ENCODE data around the gene CIITA. TPM values are rescaled to one million over a fixed set of nuclear protein-coding genes. Genes with fewer than 3 reads are reported as not detected.

CIITA gene
- total and polyA plus RNA-seq, 9 of the 15 experiments (the other 6 are each of a cell fraction or from before 2014, with no cell fraction given) = 0.01 to 0.20 (median 0.11) TPM; not detected in 4

- no peak for TF ChIP-seq GTF2B (IDR thresholded peaks at IDR 0.05; ENCODE audit: extremely low read depth, insufficient read length)
Observed at GRCh38 chr16:10926094-10926493, 49.1 kb downstream of the CIITA start (continued).

DNA sequence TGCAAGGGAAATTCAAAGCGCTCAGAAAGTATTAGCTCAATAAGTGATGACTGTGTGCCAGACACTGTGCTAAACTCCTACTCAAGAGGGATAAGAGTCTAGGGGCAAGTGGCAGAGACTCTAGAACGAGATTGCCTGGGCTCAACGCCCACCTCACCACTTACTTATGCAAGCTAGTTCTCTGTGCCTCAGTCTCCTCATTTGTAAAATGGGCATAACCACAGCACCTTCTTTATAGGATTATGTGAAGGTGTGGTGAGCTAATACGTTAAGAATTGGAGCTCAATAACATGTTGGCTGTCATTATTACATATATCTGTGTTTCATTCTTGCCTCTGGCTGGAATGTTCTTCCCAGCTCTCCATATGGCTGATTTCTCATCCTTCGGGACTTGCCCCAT is 49.9 kb downstream of the CIITA start:
- H3K4me2 ChIP-seq (ENCODE audit: insufficient read depth, low read length) = no peak overlapping the region
- CTCF ChIA-PET (ENCODE audit: low intra/inter-chr PET ratio) = no interaction called here
- DNase-seq (ENCODE audit: extremely low read depth in 1 of 4, low spot score in 3 of 4) (no peak), FAIRE-seq (no peak), ATAC-seq (no peak)
- intact Hi-C loops (cut with micrococcal nuclease) (no loop called here), in situ Hi-C loops (cut with MboI) (no loop called here)
- no peaks in the 10 kb centered on the region; the same call in 1 of the 2 replicates for H4K20me1 ChIP-seq (replicated peaks; ENCODE audit: control insufficient read depth, insufficient read depth, low read length)
- H3K9me1 ChIP-seq (ENCODE audit: control insufficient read depth, insufficient read depth, low read length) = no peaks in the 10 kb centered on the region
- peak; percentile 72 for TF ChIP-seq RBM25 (IDR thresholded peaks at IDR 0.05; ENCODE audit: low read depth, low read length, severe bottlenecking)
- TF ChIP-seq CBX3 (IDR thresholded peaks at IDR 0.05; ENCODE audit: borderline replicate concordance in 1 of 2, low read length in 2 of 2) = no peak
- H3K9me3 ChIP-seq (replicated peaks; ENCODE audit: control insufficient read depth, insufficient read depth, low read depth, low read length) = no peaks in the 10 kb centered on the region
- H3K4me3 ChIP-seq = no peak overlapping the region
- no TSS peak for BruUV-seq (replicated peaks)
- WGBS (ENCODE audit: insufficient coverage, low coverage, missing lambda C conversion rate) = 88% methylated on average over 5 of the region's 5 CpGs
- H3K79me2 ChIP-seq (ENCODE audit: control insufficient read depth, insufficient read depth, low read length) = no peaks in the 10 kb centered on the region
- POLR2A ChIA-PET = interaction anchor here (0.6 to 1.1 kb wide), 5 partner anchors 8 to 328 kb away, joined by 3 to 4 read pairs (median 3); no protein-coding TSS in a partner anchor
- peaks cover 25% of the 10 kb centered on the region; the same call in 2 of the 3 replicates for H3K36me3 ChIP-seq (ENCODE audit: control insufficient read depth, insufficient read depth, low read length)
- no peak overlapping the region for H3K27ac ChIP-seq (ENCODE audit: extremely low read depth, low read depth, low read length)
- peaks cover 0 to 9% of the 10 kb centered on the region in 2 experiments; a peak in 2 of 5 replicates for H3K4me1 ChIP-seq (replicated peaks in 1 of 2; ENCODE audit: control insufficient read depth in 2 of 2, insufficient read depth in 2 of 2, low read length in 2 of 2)
- H3K9ac ChIP-seq (ENCODE audit: insufficient read depth in 1 of 2, low read depth in 2 of 2, low read length in 2 of 2) = no peak overlapping the region
- no peaks in the 10 kb centered on the region for H3K27me3 ChIP-seq (ENCODE audit: control insufficient read depth in 2 of 2, insufficient read depth in 2 of 2, low read length in 2 of 2)
- H2AFZ ChIP-seq (ENCODE audit: low read depth, low read length) = no peak overlapping the region
